MM.1S (cell line): ENCODE data around the gene TPRG1.

Source experiments
- DNase-seq: peaks from one replicate; pipeline ENCODE4 v3.0.0-alpha.2; 2015
- H2AFZ ChIP-seq: fragments of 300-600 bp; sonication (generic); 2 replicates; pipeline ENCODE4 v1.6.0; 2016; ENCODE audit warnings: antibody characterized with exemption, low read length
- H3F3A ChIP-seq: fragments of 300-600 bp; sonication (generic); 2 replicates; pipeline ENCODE4 v1.6.1; 2016; ENCODE audit warnings: mild to moderate bottlenecking, antibody characterized with exemption, low read length, moderate library complexity, mixed read lengths; ENCODE audit not compliant: insufficient read depth
- H3K27ac ChIP-seq: fragments of 300-600 bp; sonication (generic); 2 replicates; pipeline ENCODE4 v1.5.1; 2016; ENCODE audit warnings: mild to moderate bottlenecking, low read length
- H3K27me3 ChIP-seq: fragments of 300-600 bp; sonication (generic); replicated peaks from 2 replicates; pipeline ENCODE4 v1.6.0; 2016; ENCODE audit warnings: low read length; ENCODE audit not compliant: insufficient read depth
- H3K36me3 ChIP-seq: fragments of 300-600 bp; sonication (generic); replicated peaks from 2 replicates; pipeline ENCODE4 v1.6.1; 2016; ENCODE audit warnings: mild to moderate bottlenecking, low read length, mixed read lengths; ENCODE audit not compliant: insufficient read depth
- H3K4me1 ChIP-seq: fragments of 300-600 bp; sonication (generic); 2 replicates; pipeline ENCODE4 v1.6.1; 2016; ENCODE audit warnings: low read length, mixed read lengths
- H3K4me2 ChIP-seq: fragments of 300-600 bp; sonication (generic); 2 replicates; pipeline ENCODE4 v1.6.0; 2016; ENCODE audit warnings: low read depth, low read length
- H3K4me3 ChIP-seq: fragments of 300-600 bp; sonication (generic); 2 replicates; pipeline ENCODE4 v1.5.1; 2016; ENCODE audit warnings: low read length, mixed read lengths
- H3K79me2 ChIP-seq: fragments of 300-600 bp; sonication (generic); 2 replicates; pipeline ENCODE4 v1.6.1; 2016; ENCODE audit warnings: mixed run types, low read length, mixed read lengths
- H3K9ac ChIP-seq: fragments of 300-600 bp; sonication (generic); 2 replicates; pipeline ENCODE4 v1.6.1; 2016; ENCODE audit warnings: low read length, mixed read lengths
- H3K9me2 ChIP-seq: fragments of 300-600 bp; sonication (generic); replicated peaks from 2 replicates; pipeline ENCODE4 v1.6.1; 2016; ENCODE audit warnings: mild to moderate bottlenecking, low read length, mixed read lengths; ENCODE audit not compliant: insufficient read depth
- H3K9me3 ChIP-seq: fragments of 300-600 bp; sonication (generic); replicated peaks from 2 replicates; pipeline ENCODE4 v1.6.1; 2016; ENCODE audit warnings: mild to moderate bottlenecking, low read length, mixed read lengths; ENCODE audit not compliant: insufficient read depth
- H4K20me1 ChIP-seq: fragments of 300-600 bp; sonication (generic); 2 replicates; pipeline ENCODE4 v1.6.1; 2016; ENCODE audit warnings: mild to moderate bottlenecking, low read length, moderate library complexity, mixed read lengths; ENCODE audit not compliant: insufficient read depth
- EZH2 ChIP-seq: fragments of 300-600 bp; sonication (generic); optimal IDR thresholded peaks from 2 replicates; pipeline ENCODE3; 2017; ENCODE audit warnings: low read depth, mild to moderate bottlenecking, antibody characterized with exemption, low read length, mixed read lengths
- EZH2phosphoT487 ChIP-seq: fragments of 300-600 bp; sonication (generic); IDR thresholded peaks from 2 replicates; pipeline ENCODE4 v1.6.1; 2018; ENCODE audit warnings: antibody characterized with exemption, low read length
- TF ChIP-seq, protein P1 (sequence below): fragments of 300-600 bp; sonication (generic); IDR thresholded peaks from 2 replicates; pipeline ENCODE4 v1.5.1; 2016; ENCODE audit warnings: antibody characterized with exemption, low read length, mixed read lengths

TPRG1 gene

DNA sequence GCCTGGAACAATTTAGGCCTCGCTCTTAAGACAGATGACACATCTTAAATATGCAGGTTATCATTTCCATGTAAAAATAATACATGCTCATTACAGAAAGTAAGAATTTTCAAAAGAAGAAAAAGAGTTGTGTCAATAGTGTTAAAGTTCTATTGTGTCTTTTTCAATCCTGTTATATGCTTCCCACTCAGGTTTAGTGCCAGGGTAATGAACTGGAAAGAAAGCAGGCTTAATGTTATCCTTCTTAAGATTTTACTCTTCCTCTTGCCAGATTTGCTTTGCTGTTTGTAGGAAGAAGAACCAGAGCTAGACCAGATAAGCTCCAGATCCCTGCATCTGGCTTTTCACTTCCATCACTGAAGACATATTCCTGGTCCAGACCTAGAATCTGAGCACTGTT lies 128.6 kb downstream of the TPRG1 start:
- no peak overlapping the region for H3K9ac ChIP-seq
- no peaks in the 10 kb centered on the region for H3K79me2 ChIP-seq
- no peaks in the 10 kb centered on the region for H4K20me1 ChIP-seq
- no peaks in the 10 kb centered on the region for H3F3A ChIP-seq
- H3K4me2 ChIP-seq, result no peak overlapping the region
- no peak overlapping the region for H2AFZ ChIP-seq
- no peaks in the 10 kb centered on the region for H3K36me3 ChIP-seq
- no peak overlapping the region for H3K27ac ChIP-seq
- no peaks in the 10 kb centered on the region for H3K9me2 ChIP-seq
- no peak for DNase-seq
- TF ChIP-seq EZH2, result no peak
- no peak for TF ChIP-seq EZH2phosphoT487
- TF ChIP-seq, protein P1, sequence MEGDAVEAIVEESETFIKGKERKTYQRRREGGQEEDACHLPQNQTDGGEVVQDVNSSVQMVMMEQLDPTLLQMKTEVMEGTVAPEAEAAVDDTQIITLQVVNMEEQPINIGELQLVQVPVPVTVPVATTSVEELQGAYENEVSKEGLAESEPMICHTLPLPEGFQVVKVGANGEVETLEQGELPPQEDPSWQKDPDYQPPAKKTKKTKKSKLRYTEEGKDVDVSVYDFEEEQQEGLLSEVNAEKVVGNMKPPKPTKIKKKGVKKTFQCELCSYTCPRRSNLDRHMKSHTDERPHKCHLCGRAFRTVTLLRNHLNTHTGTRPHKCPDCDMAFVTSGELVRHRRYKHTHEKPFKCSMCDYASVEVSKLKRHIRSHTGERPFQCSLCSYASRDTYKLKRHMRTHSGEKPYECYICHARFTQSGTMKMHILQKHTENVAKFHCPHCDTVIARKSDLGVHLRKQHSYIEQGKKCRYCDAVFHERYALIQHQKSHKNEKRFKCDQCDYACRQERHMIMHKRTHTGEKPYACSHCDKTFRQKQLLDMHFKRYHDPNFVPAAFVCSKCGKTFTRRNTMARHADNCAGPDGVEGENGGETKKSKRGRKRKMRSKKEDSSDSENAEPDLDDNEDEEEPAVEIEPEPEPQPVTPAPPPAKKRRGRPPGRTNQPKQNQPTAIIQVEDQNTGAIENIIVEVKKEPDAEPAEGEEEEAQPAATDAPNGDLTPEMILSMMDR, result no peak
- no peaks in the 10 kb centered on the region for H3K27me3 ChIP-seq
- no peaks in the 10 kb centered on the region for H3K4me1 ChIP-seq
- no peak overlapping the region for H3K4me3 ChIP-seq
- no peaks in the 10 kb centered on the region for H3K9me3 ChIP-seq

DNA sequence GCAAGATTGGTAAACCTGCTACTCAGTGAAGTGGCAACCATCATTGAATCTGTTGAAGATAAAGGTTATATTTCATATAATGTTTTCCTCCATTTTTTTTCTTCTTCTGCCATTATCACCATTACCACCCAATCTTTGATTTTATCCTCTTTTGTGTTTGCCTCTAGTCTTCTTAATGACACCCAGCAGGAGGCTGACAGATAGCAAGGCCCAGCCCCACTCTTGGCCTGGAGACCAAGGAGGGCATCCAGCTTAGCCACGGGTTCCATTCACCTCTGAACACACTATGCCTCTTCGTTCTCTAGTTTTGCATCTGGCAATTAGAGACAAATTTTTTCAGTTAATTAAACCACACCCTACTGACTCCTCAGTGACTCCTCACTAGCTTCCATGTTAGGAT lies 129.7 kb downstream of the TPRG1 start:
- no peaks in the 10 kb centered on the region for H3K4me1 ChIP-seq
- DNase-seq, result no peak
- no peaks in the 10 kb centered on the region for H3K36me3 ChIP-seq
- H3K4me2 ChIP-seq, result no peak overlapping the region
- H3F3A ChIP-seq, result no peaks in the 10 kb centered on the region
- TF ChIP-seq, protein P1, result no peak
- no peak for TF ChIP-seq EZH2phosphoT487
- no peak for TF ChIP-seq EZH2
- H3K9me2 ChIP-seq, result no peaks in the 10 kb centered on the region
- H3K27me3 ChIP-seq, result no peaks in the 10 kb centered on the region
- H4K20me1 ChIP-seq, result no peaks in the 10 kb centered on the region
- no peaks in the 10 kb centered on the region for H3K79me2 ChIP-seq
- no peaks in the 10 kb centered on the region for H3K9me3 ChIP-seq
- H2AFZ ChIP-seq, result no peak overlapping the region
- no peak overlapping the region for H3K27ac ChIP-seq
- H3K4me3 ChIP-seq, result no peak overlapping the region
- no peak overlapping the region for H3K9ac ChIP-seq

DNA sequence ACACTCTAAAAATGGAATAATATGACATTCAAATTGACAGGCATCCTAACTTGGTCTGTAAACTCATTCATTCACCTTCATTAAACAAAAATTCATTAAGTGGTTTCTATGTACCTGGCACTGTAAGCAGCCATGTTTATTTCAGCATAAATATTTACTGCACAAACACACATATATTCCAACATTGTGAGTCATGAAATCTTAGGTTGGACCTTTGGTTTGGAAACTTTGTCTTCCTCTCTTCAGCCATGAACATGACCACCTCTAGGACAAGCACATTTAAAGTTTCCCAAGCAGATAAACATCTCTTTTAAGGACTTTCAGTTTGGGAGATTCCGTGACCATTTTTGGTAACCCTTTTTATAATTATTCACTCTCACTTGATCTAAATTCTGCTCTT lies 131.8 kb downstream of the TPRG1 start:
- no peak for DNase-seq
- H3K27me3 ChIP-seq, result no peaks in the 10 kb centered on the region
- no peak overlapping the region for H3K4me3 ChIP-seq
- no peaks in the 10 kb centered on the region for H3K4me1 ChIP-seq
- H3K9me2 ChIP-seq, result no peaks in the 10 kb centered on the region
- no peaks in the 10 kb centered on the region for H4K20me1 ChIP-seq
- no peaks in the 10 kb centered on the region for H3F3A ChIP-seq
- H3K79me2 ChIP-seq, result no peaks in the 10 kb centered on the region
- no peak overlapping the region for H3K27ac ChIP-seq
- no peaks in the 10 kb centered on the region for H3K9me3 ChIP-seq
- no peak overlapping the region for H3K4me2 ChIP-seq
- no peak overlapping the region for H3K9ac ChIP-seq
- TF ChIP-seq, protein P1, result no peak
- no peak for TF ChIP-seq EZH2phosphoT487
- TF ChIP-seq EZH2, result no peak
- H3K36me3 ChIP-seq, result no peaks in the 10 kb centered on the region
- H2AFZ ChIP-seq, result no peak overlapping the region
